IPS-18c (cell line): ENCODE data around the gene PPP1R12B.
"Not testable (repeated sequence)": the region's sequence is repeated elsewhere in the genome, so short reads cannot be mapped to it uniquely, and the experiment has no call there.

Source experiments
- H3K4me3 ChIP-seq: 2 replicates; pipeline ENCODE4 v1.7.0; 2013; ENCODE audit warnings: low read depth, mild to moderate bottlenecking, low read length, moderate library complexity; ENCODE audit not compliant: insufficient read depth
- H3K9me3 ChIP-seq: one replicate; pipeline ENCODE4 v1.6.1; 2013; ENCODE audit warnings: mild to moderate bottlenecking, low read length, moderate library complexity; ENCODE audit not compliant: control insufficient read depth, insufficient read depth

Gene PPP1R12B

GRCh38 chr1:202417762-202418201 is 69.3 kb downstream of the PPP1R12B start:
- H3K4me3 ChIP-seq, H3K9me3 ChIP-seq: not testable (repeated sequence)

- not testable (repeated sequence) for H3K4me3 ChIP-seq, H3K9me3 ChIP-seq
Measured at GRCh38 chr1:202419731-202420130, 71.2 kb downstream of the PPP1R12B start.

GRCh38 chr1:202420422-202421094 is 72.1 kb downstream of the PPP1R12B start:
- not testable (repeated sequence) for H3K4me3 ChIP-seq, H3K9me3 ChIP-seq

- H3K9me3 ChIP-seq, H3K4me3 ChIP-seq: not testable (repeated sequence)
Measured at GRCh38 chr1:202422709-202423108, 74.2 kb downstream of the PPP1R12B start.

- H3K9me3 ChIP-seq = not testable (repeated sequence)
Measured at GRCh38 chr1:202424260-202424659, 75.8 kb downstream of the PPP1R12B start.

GRCh38 chr1:202430111-202430510 is 81.6 kb downstream of the PPP1R12B start:
- not testable (repeated sequence) for H3K4me3 ChIP-seq, H3K9me3 ChIP-seq

More at GRCh38 chr1:202424260-202424659, 75.8 kb downstream of the PPP1R12B start:
- H3K4me3 ChIP-seq = not testable (repeated sequence)

GRCh38 chr1:202432338-202432737 is 83.8 kb downstream of the PPP1R12B start:
- not testable (repeated sequence) for H3K4me3 ChIP-seq, H3K9me3 ChIP-seq

GRCh38 chr1:202433155-202434043 is 84.9 kb downstream of the PPP1R12B start:
- Histone ChIP-seq H3K4me3 (no peak overlapping the region), H3K9me3 (no peaks in the 10 kb centered on the region)

GRCh38 chr1:202434059-202434458 is 85.6 kb downstream of the PPP1R12B start:
- Histone ChIP-seq H3K9me3 (no peaks in the 10 kb centered on the region), H3K4me3 (no peak overlapping the region)

GRCh38 chr1:202438393-202439174 is 90.1 kb downstream of the PPP1R12B start:
- Histone ChIP-seq H3K4me3 (no peak overlapping the region), H3K9me3 (no peaks in the 10 kb centered on the region)

- Histone ChIP-seq H3K9me3 (no peaks in the 10 kb centered on the region), H3K4me3 (no peak overlapping the region)
Measured at GRCh38 chr1:202439308-202439707, 90.8 kb downstream of the PPP1R12B start.

GRCh38 chr1:202448140-202448539 is 99.6 kb downstream of the PPP1R12B start:
- H3K4me3 ChIP-seq = not testable (repeated sequence)

GRCh38 chr1:202451641-202452040 is 103.1 kb downstream of the PPP1R12B start:
- not testable (repeated sequence) for H3K9me3 ChIP-seq, H3K4me3 ChIP-seq

More at GRCh38 chr1:202448140-202448539, 99.6 kb downstream of the PPP1R12B start:
- H3K9me3 ChIP-seq = not testable (repeated sequence)

- no peak overlapping the region for H3K4me3 ChIP-seq
- no peaks in the 10 kb centered on the region for H3K9me3 ChIP-seq
Measured at GRCh38 chr1:202452508-202452907, 104.0 kb downstream of the PPP1R12B start.

- H3K4me3 ChIP-seq = not testable (repeated sequence)
Measured at GRCh38 chr1:202456372-202457169, 108.1 kb downstream of the PPP1R12B start.

GRCh38 chr1:202458651-202459050 is 110.2 kb downstream of the PPP1R12B start:
- H3K9me3 ChIP-seq, H3K4me3 ChIP-seq: not testable (repeated sequence)

More at GRCh38 chr1:202456372-202457169, 108.1 kb downstream of the PPP1R12B start:
- not testable (repeated sequence) for H3K9me3 ChIP-seq
